K562 (cell line): ENCODE measurements around the gene INSL3. TPM values are rescaled to one million over a fixed set of nuclear protein-coding genes. Genes with fewer than 3 reads are reported as not detected.

Source experiments
- BCOR ChIP-seq: fragments of 450-650 bp; IDR thresholded peaks from 2 replicates; pipeline ENCODE4 v1.6.1; 2016
- CHAMP1 ChIP-seq: fragments of 450-650 bp; IDR thresholded peaks from 2 replicates; pipeline ENCODE4 v1.6.1; 2016; ENCODE audit warnings: mild to moderate bottlenecking
- NCOA2 ChIP-seq, 2 experiments: fragments of 450-650 bp; IDR thresholded peaks; 2 replicates each; pipeline ENCODE4 v1.6.1; 2018; ENCODE audit warnings: mild to moderate bottlenecking in 2 of 2, moderate library complexity in 1 of 2; ENCODE audit not compliant: partially characterized antibody in 2 of 2
- PRDM10 ChIP-seq: fragments of 450-650 bp; IDR thresholded peaks from 2 replicates; pipeline ENCODE4 v1.6.1; 2018; ENCODE audit not compliant: partially characterized antibody
- ZNF717 ChIP-seq: fragments of 250-450 bp; sonication (Bioruptor Pico); IDR thresholded peaks from 2 replicates; pipeline ENCODE4 v1.5.0; 2021
- polyA plus RNA-seq, 8 experiments: library from polyadenylated mRNA; depleted of rRNA in 4 of 8; stranded (reverse) in 5 of 8; unstranded in 3 of 8; fragments of >200 nt; fragmentation: Nextera tagmentation in 2 of 8; fragmentation: Illumina TruSeq in 1 of 8; extraction: Ambion mirVana in 2 of 8; extraction: Trizol in 1 of 8; gene quantifications; 2 replicates each; pipeline versions ENCODE4 v1.2.1 to v1.2.3, GENCODE V29; 2011 to 2014; ENCODE audit warnings: inconsistent platforms in 1 of 8, missing spikeins in 1 of 8
- total RNA-seq, 7 experiments: library from RNA; depleted of rRNA in 6 of 7; stranded (reverse); fragments of >200 nt in 6 of 7; fragmentation: Illumina TruSeq in 2 of 7; extraction: Trizol in 2 of 7; gene quantifications; 2 replicates each; pipeline versions ENCODE4 v1.2.1 to v1.2.3, GENCODE V29; 2011 to 2021; ENCODE audit warnings: low replicate concordance in 1 of 7
- TF ChIP-seq, protein P1 (sequence below): sonication (generic); formaldehyde crosslinking; IDR thresholded peaks from 2 replicates; pipeline ENCODE4 v1.8.1; 2023; ENCODE audit warnings: missing genetic modification reagents, mild to moderate bottlenecking, borderline replicate concordance
- TF ChIP-seq, protein P2 (sequence below): fragments of 250-450 bp; sonication (Bioruptor Pico); IDR thresholded peaks from 2 replicates; pipeline ENCODE4 v1.4.0; 2020; ENCODE audit warnings: mild to moderate bottlenecking, moderate library complexity
- TF ChIP-seq, protein P3 (sequence below): sonication (generic); formaldehyde crosslinking; IDR thresholded peaks from 2 replicates; pipeline ENCODE4 v1.8.0; 2022; ENCODE audit warnings: mild to moderate bottlenecking, missing genetic modification reagents
- TF ChIP-seq, protein P4 (sequence below): fragments of 250-450 bp; sonication (Bioruptor Pico); IDR thresholded peaks from 2 replicates; pipeline ENCODE4 v1.5.1; 2021; ENCODE audit warnings: mild to moderate bottlenecking

Gene INSL3
- total and polyA plus RNA-seq, 9 of the 15 experiments (the other 6 are each of a cell fraction or from before 2014, with no cell fraction given), result not detected

DNA sequence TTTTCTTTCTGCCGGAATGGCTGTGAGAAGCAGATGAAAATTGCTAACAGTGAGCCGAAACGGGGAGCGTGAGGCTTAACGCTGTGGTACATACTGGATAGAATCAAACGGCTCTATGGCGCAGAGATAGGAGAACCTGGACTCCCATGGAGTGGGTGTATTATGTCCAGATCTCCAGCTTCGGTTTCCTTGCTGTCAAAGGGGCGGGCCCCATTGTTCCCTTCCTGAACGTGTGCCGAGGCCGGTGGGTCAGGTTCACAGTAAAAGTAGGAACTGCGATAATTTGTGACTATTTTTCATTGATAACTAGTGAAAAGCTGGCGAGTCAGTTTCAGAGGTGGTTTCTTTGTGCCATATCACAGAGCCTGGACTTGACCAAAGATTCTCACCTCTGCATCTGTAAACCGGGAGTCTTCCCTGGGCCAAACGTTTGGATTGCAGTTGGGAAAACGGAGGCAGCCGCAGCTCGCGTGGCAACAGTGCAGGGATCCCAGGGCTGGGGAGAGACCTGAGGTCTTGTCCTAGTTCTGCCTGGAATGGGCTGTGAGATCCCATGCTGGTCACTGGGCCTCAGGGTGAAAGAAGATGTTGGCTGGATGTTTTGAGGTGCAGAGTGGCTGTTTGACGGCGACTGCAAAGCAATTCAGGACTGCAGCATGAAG, 39.1 kb upstream of the INSL3 start (continued):
- TF ChIP-seq, protein P1, sequence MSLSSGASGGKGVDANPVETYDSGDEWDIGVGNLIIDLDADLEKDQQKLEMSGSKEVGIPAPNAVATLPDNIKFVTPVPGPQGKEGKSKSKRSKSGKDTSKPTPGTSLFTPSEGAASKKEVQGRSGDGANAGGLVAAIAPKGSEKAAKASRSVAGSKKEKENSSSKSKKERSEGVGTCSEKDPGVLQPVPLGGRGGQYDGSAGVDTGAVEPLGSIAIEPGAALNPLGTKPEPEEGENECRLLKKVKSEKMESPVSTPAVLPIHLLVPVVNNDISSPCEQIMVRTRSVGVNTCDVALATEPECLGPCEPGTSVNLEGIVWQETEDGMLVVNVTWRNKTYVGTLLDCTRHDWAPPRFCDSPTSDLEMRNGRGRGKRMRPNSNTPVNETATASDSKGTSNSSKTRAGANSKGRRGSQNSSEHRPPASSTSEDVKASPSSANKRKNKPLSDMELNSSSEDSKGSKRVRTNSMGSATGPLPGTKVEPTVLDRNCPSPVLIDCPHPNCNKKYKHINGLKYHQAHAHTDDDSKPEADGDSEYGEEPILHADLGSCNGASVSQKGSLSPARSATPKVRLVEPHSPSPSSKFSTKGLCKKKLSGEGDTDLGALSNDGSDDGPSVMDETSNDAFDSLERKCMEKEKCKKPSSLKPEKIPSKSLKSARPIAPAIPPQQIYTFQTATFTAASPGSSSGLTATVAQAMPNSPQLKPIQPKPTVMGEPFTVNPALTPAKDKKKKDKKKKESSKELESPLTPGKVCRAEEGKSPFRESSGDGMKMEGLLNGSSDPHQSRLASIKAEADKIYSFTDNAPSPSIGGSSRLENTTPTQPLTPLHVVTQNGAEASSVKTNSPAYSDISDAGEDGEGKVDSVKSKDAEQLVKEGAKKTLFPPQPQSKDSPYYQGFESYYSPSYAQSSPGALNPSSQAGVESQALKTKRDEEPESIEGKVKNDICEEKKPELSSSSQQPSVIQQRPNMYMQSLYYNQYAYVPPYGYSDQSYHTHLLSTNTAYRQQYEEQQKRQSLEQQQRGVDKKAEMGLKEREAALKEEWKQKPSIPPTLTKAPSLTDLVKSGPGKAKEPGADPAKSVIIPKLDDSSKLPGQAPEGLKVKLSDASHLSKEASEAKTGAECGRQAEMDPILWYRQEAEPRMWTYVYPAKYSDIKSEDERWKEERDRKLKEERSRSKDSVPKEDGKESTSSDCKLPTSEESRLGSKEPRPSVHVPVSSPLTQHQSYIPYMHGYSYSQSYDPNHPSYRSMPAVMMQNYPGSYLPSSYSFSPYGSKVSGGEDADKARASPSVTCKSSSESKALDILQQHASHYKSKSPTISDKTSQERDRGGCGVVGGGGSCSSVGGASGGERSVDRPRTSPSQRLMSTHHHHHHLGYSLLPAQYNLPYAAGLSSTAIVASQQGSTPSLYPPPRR (CRISPR knock-in tag), result peak; percentile 59; the same call in 1 of the 2 replicates
- TF ChIP-seq, protein P2, sequence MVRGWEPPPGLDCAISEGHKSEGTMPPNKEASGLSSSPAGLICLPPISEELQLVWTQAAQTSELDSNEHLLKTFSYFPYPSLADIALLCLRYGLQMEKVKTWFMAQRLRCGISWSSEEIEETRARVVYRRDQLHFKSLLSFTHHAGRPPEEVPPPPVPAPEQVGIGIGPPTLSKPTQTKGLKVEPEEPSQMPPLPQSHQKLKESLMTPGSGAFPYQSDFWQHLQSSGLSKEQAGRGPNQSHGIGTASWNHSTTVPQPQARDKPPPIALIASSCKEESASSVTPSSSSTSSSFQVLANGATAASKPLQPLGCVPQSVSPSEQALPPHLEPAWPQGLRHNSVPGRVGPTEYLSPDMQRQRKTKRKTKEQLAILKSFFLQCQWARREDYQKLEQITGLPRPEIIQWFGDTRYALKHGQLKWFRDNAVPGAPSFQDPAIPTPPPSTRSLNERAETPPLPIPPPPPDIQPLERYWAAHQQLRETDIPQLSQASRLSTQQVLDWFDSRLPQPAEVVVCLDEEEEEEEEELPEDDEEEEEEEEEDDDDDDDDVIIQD (CRISPR knock-in tag), result no peak
- TF ChIP-seq BCOR, result no peak
- no peak for TF ChIP-seq PRDM10
- TF ChIP-seq ZNF717 (CRISPR knock-in tag), result no peak
- TF ChIP-seq CHAMP1, result no peak
- TF ChIP-seq, protein P3, sequence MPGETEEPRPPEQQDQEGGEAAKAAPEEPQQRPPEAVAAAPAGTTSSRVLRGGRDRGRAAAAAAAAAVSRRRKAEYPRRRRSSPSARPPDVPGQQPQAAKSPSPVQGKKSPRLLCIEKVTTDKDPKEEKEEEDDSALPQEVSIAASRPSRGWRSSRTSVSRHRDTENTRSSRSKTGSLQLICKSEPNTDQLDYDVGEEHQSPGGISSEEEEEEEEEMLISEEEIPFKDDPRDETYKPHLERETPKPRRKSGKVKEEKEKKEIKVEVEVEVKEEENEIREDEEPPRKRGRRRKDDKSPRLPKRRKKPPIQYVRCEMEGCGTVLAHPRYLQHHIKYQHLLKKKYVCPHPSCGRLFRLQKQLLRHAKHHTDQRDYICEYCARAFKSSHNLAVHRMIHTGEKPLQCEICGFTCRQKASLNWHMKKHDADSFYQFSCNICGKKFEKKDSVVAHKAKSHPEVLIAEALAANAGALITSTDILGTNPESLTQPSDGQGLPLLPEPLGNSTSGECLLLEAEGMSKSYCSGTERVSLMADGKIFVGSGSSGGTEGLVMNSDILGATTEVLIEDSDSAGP (CRISPR knock-in tag), result no peak; the same call in 1 of the 2 replicates
- TF ChIP-seq, protein P4, sequence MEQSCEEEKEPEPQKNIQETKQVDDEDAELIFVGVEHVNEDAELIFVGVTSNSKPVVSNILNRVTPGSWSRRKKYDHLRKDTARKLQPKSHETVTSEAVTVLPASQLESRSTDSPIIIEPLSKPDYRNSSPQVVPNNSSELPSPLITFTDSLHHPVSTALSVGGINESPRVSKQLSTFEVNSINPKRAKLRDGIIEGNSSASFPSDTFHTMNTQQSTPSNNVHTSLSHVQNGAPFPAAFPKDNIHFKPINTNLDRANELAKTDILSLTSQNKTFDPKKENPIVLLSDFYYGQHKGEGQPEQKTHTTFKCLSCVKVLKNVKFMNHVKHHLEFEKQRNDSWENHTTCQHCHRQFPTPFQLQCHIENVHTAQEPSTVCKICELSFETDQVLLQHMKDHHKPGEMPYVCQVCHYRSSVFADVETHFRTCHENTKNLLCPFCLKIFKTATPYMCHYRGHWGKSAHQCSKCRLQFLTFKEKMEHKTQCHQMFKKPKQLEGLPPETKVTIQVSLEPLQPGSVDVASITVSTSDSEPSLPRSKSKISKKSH (CRISPR knock-in tag), result no peak
- TF ChIP-seq NCOA2 (IDR thresholded peaks at IDR 0.05; ENCODE audit: partially characterized antibody in 2 of 2), result no peak
